Measurements from ENCODE around the gene ADAMTS13. TPM values are rescaled to one million over a fixed set of nuclear protein-coding genes. Genes with fewer than 3 reads are reported as not detected.

The ADAMTS13 gene
- total RNA-seq, 1 experiment from 2014 or later: 0.12 TPM

GRCh38 chr9:133471551-133472276 lies 49.5 kb downstream of the ADAMTS13 start:
- no peak for DNase-seq (ENCODE audit: low spot score)

GRCh38 chr9:133472277-133472645 lies 50.1 kb downstream of the ADAMTS13 start:
- DNase-seq (ENCODE audit: low spot score): no peak

GRCh38 chr9:133472753-133473378 lies 50.7 kb downstream of the ADAMTS13 start:
- DNase-seq (ENCODE audit: low spot score): no peak

- no peak for DNase-seq (ENCODE audit: low spot score)
These were observed 51.6 kb downstream of the ADAMTS13 start for GRCh38 chr9:133473743-133474142.

GRCh38 chr9:133474215-133474614 lies 52.0 kb downstream of the ADAMTS13 start:
- DNase-seq (ENCODE audit: low spot score): no peak

- no peak for DNase-seq (ENCODE audit: low spot score)
These were observed 52.7 kb downstream of the ADAMTS13 start for GRCh38 chr9:133474853-133475252.

- DNase-seq (ENCODE audit: low spot score): no peak
These were observed 53.3 kb downstream of the ADAMTS13 start for GRCh38 chr9:133475292-133476012.

- no peak for DNase-seq (ENCODE audit: low spot score)
These were observed 54.1 kb downstream of the ADAMTS13 start for GRCh38 chr9:133476036-133476931.

- no peak for DNase-seq (ENCODE audit: low spot score)
These were observed 54.8 kb downstream of the ADAMTS13 start for GRCh38 chr9:133476941-133477340.

GRCh38 chr9:133477461-133477860 lies 55.3 kb downstream of the ADAMTS13 start:
- DNase-seq (ENCODE audit: low spot score): no peak

- no peak for DNase-seq (ENCODE audit: low spot score)
These were observed 56.1 kb downstream of the ADAMTS13 start for GRCh38 chr9:133477992-133478850.

GRCh38 chr9:133478851-133479711 lies 56.9 kb downstream of the ADAMTS13 start, which contains the start of gene SLC2A6:
Gene SLC2A6, minus strand, starts transcription at chr9:133479099. Its CDS starts 40 bp downstream, at chr9:133479059.
- DNase-seq (ENCODE audit: low spot score): peak; percentile 53

- no peak for DNase-seq (ENCODE audit: low spot score)
These were observed 61.4 kb downstream of the ADAMTS13 start for GRCh38 chr9:133483611-133484010.

- no peak for DNase-seq (ENCODE audit: low spot score)
These were observed 62.7 kb downstream of the ADAMTS13 start for GRCh38 chr9:133484671-133485437.

- no peak for DNase-seq (ENCODE audit: low spot score)
These were observed 63.5 kb downstream of the ADAMTS13 start for GRCh38 chr9:133485531-133486260.

GRCh38 chr9:133487331-133487725 lies 65.2 kb downstream of the ADAMTS13 start:
- DNase-seq (ENCODE audit: low spot score): no peak

- DNase-seq (ENCODE audit: low spot score): no peak
These were observed 66.6 kb downstream of the ADAMTS13 start for GRCh38 chr9:133488686-133489252.
